NCI-H2107 treated with DMSO at 0.1 percent for 48 hours (cell line): ENCODE measurements around the gene PEAK1.
A peak's percentile ranks its signal among the peaks of the same experiment; 100 is the strongest.
"Not testable (repeated sequence)": the region's sequence is repeated elsewhere in the genome, so short reads cannot be mapped to it uniquely, and the experiment has no call there.

Experiments used
- DNase-seq: peaks from one replicate; lab custom pipeline; 2025; ENCODE audit not compliant: unreplicated experiment; lab: John Stamatoyannopoulos, UW

Gene PEAK1

DNA sequence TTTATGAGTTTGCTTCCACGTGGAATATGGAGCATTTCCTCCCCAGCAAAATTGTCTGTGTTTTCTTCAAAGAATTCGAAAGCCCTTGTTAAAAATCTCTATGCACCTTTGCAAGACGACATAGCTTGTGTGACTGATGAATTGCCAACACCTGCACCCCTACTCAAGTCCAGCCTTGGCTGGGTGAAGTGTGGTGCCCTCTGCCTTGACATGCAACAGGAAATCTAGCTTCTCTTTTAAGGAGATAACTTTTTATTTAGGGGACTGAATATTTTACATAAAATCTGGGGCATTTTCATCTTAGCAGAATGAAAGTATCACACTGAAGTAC lies 1.4 kb upstream of the PEAK1 start:
- no peak for DNase-seq

DNA sequence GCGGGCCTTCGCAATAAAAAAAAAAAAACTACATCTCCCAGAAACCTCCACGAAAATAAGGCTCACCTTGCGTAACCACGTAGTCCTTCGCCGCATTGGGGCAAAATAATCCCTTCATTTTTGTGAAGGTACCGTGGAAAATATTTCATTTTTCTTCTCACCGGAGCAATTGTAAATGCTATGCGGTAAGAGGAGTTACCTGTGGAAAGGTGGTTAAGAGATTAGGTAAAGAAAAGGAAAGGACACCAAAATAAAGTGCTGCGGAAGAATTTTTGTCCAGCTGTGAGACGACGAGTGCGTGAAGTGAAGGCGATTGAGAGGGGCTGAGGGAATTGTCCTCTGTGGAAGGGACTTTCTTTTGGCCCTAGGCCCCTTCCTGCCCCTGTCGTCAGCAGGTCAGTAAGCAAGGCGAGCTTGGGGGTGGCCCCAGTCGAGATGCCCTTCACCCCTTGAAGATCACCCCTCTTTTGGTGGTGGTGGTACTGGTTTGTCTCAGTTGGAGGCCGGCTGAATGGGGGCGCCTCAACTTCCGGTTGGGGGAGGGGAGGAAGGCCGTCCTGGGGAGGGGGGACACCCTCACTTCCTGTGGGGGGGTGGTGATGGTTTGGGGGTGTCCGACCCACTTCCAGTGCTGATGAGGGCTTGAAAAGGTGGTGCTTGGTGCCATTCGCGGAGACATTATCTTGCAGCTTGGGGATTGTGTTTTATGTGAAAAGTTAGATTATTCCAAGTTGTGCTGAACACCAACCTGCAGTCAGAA lies 886 bp upstream of the PEAK1 start, which contains the start of gene HMG20A:
Gene HMG20A, plus strand, starts transcription at position 279 of the 760 bp plus-strand sequence. CDS start 37,520 bp downstream, outside the sequence.
- peak; percentile 82 for DNase-seq

DNA sequence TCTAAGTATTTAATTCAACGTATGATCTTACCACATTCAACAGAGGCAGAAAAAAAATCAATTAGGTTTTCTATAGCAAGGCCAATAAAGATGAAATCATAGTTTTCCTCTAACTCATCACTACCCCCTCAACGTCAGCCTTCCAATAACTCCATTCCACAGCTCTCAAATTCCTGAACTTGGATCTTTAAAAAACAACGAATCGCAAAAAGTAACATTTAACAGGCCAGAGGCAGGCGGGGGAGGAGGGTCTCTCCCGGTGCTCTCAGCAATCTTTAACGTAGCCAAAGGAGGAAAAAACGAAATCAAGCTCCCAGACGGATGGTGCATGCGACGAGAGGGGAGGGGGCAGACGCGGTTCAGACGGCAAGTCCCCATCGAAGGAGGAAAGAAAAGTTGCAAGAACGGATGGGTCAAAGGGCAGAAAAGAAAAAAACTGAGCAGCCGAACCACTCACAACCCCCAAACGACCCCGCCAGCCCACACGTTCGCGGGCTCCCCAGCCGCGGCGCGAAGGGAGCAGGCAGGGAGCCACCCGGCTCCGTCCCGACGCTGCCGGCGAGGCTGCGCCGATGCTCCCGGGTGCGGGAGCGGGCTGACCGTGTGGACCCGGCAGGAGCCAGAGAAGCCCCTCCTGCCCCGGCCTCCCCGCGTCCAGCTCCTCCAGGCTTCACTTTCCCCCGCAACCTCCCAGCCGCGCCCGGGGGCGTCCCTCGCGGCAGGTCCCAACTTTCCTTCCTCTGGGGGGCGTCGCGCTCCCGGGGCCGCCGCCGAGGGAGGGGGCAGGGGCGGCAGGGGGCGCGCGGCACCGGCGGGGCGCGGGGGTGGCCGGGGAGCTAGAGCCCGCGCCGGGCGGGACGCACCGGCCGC lies 703 bp downstream of the PEAK1 start:
- no peak for DNase-seq

DNA sequence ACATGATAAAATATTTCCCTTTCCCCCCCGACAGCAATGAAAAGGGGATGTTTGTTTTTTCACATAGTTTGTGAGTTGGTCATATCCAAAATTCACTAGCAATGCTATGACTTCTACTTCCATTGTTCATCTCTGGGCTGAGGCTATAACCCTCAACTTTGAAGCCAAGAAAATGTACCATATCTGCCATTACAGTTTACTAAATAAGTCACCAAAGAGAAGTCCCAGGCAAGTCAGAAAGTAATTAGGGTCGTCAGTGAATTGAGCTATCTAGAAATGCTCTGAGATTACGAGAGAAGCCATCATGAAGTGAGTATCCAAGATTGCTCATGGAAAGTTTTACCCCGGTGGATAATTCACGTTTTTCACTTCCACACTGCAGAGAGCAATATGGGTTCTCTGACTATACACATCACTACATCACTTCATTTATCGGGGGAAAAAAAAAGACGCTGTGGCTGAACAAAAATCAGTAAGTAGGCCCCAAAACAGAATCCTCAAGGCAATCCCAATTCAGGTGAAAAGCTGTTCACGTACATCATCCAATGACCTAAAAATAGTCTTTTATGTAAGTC lies 1.4 kb downstream of the PEAK1 start:
- no peak for DNase-seq

DNA sequence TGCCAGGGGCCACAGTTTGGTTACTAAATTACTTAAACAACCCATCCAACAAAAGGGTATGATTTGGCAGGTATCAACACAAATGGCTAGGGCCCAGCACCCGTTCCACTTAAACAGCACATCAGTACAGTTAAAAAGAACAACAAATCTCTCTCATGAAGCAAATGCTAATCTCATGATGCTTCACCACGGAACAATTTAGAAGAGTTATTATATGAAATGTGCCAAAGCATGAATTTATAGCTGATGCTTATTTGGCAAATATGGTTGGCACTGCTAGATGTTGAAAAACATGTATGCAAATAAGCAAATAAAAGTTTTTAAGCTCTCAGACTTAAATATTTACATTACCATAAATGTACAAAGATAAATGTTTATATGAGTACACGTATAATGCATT lies 2.3 kb downstream of the PEAK1 start:
- DNase-seq = no peak

DNA sequence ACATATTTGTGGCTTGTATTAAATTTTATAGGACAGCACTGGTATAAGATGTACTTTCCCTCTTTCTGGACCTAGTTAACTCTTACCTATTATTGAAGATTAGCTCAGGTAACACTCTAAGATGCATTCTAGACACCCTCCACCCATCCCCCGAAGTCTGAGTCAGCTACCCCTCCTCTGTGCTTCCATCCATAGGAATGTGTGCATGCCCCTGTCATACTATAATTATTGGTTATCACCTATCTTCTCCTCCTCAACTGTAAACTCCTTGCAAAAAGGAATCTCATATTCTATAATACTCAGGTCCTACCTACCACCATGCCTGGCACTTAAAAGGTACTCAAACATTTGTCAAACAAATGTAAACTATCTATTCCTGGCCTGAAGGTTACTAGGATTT lies 3.0 kb downstream of the PEAK1 start:
- no peak for DNase-seq

DNA sequence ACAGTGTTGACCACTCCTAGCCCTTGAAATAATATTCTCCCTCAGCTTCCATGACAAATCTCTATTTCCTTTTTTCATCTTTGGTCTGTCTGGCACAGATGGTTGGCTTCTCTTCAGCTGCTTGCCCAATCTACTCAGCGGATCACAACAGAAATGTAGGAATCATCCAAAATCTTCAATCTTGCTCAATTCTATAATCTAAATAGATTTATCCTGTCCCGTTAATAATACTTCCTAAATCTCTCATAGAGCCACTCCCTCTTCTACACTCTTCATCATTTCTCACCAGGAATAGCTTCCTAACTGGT lies 3.8 kb downstream of the PEAK1 start:
- DNase-seq = no peak

DNA sequence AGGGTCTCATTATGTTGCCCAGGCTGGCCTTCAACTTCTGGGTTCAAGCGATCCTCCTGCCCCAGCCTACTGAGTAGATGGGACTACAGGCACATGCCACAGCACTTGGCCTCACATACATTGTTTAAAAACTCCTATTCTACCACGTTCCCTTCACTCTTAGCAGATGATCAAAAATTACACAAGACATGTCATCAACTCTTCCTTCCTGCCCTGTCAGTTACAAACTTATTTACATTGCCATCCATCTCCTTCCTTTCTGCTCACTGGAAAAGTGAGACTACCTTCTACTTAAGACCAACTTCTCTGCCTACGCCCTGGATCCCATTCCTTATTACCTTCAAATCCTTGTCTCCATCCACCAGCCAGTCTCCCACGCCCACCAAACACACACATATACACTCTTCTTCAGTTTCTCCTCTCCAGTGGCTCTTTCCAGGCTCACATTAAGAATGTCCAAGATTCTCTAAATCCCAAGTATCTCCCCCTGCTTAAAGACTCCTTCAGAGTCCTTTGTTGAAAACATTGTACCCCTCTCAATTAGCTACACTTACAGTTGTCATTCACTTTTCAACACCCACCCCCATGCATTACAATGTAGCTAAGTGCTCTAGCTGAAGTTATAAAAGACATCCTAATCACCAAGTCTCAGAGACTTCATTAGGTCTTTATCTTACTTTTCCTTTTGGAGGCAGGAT lies 4.3 kb downstream of the PEAK1 start:
- no peak for DNase-seq

DNA sequence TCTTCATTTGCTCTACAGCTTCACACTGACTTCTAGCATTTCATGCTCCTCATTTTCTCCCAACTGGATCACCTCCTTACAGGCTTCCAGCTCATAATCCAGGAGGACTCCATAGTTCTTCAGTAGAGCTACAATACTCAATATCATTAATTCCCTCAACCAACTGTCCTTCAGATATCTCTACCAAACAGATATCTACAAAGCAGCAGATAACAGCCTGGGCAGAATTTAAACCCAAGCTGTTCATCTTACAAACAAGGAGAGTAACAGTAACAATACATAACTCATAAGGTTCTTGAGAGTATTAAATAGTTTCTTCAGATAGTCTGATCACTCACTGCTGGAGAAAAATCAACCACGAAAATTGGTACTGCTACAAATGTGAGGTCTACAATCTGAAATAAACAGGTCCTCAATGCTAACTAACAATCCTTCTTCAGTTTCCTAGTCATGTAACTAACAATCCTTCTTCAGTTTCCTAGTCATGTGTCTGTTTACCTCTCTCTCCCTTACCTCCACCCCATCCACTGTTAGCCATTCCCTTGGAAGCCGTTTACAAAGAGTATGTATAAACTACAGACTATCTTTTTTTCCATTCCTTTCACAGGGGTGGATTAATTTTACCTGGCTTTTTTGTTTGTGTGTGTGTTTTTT lies 5.0 kb downstream of the PEAK1 start:
- no peak for DNase-seq

DNA sequence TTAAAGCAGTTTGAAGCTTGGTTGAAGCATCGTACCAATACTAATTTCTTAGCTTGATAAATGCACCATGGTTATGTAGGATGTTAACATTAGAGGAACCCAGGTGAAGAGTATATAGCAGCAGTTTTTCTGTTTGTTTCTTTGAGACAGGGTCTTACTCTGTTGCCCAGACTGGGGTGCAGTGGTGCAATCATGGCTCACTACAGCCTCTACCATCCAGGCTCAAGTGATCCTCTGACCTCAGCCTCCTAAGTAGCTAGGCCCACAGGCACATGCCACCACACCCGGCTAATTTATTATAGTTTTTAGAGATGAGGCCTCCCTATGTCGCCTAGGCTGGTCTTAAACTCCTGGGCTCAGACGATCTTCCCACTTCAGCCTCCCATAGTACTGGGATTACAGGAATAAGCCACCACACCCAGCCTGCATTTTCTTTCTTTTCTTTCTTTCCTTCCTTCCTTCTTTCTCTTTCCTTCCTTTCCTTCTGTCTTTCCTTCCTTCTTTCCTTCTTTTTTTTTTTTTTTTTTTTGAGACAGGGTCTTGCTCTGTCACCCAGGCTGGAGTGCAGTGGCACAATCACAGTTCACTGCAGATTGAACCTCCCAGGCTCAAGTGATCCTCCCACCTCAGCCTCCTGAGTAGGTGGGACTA lies 6.1 kb downstream of the PEAK1 start:
- no peak for DNase-seq

DNA sequence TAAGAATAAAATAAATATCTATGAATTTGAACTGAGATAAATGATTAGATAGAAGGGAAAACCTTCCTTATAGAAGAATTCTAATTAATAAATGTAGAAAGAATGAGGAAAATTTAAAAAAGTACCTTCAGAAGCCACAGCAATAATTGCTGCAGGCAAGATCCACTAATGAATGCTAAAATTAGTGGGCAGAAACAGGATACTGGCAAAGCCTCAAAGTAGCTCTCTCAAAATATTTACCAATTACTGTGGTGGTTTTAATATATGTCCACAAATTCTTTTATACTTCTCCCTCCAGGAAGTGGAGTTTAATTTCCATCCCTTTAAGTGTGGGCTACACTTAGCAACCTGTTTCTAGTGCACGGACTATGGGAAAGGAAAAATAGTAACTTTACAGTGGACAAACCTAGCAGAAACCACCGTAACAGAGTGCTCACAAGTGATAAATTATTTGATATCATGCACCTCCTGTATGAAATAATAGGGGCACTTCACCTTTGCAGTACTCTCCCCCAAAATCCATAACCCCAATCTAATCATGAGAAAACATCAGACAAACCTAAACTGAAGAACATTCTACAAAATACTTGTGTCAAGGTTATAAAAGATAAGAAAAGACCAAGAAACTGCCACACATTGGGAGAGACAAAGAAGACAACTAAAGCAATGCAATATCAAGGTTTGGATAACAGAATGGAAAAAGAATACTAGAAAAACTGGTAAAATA lies 6.8 kb downstream of the PEAK1 start:
- no peak for DNase-seq

DNA sequence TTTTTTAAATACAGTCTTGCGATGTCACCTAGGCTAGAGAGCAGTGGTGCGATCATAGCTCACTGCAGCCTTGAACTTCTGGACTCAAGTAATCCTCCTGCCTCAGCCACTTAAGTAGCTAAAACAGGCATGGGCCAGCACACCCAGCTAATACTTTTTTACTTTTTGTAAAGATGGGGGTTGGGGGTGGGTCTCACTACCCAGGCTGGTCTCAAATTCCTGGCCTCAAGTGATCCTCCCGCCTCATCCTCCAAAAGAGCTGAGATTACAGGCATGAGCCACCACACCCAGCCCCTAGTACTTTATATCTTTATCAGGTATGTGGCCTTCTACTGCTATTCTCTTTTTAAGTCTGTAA lies 8.3 kb downstream of the PEAK1 start:
- no peak for DNase-seq

DNA sequence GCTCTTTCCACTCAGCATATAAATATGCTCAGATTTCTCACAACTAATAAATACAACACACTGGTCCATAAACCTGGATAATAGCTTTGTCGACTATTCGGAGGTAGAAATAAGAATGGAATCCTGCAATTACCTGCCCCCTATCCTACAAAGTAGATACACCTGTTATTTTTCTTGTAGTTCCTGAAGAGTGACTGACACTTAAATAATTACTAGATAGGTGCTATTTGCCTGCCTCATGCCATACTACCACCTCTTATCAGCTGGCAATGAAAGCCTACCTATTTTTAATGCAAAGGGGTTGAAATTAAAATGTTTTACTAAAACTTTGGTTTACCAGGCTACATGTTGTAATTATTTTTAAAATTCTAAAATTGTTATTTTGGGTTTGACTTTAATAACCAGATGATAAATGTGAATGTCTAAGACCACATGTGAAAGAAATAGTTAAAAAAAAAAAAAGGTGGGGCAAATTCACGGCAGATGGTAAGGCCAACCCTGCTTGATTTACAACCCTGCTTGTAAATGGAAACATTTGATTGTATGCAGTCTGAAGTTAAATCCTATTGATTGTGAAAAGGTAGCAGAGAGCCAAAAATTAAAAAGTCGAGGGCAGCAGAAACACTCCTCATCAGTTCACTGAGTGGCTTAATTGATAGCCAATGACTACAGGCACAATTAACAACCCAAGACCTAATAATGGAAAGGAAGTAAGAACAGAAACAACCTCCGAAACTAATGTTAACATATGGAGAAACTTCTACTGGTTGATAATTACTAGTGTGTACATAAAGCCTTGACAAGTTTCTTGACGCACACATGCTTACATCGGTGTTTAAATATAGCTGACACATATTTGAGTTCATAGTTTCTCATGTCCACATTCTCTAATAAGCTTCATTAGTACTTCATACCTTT lies 8.9 kb downstream of the PEAK1 start:
- DNase-seq = no peak

DNA sequence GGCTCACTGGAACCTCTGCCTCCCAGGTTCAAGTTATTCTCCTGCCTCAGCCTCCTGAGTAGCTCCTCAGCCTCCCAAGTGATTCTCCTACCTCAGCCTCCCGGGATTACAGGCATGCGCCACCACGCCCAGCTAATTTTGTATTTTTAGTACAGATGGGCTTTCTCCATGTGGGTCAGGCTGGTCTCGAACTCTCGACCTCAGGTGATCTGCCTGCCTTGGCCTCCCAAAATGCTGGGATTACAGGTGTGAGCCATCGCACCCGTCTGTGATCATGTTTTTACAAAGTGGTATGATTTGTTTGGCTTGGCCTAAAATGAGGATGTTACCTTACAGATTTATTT lies 9.8 kb downstream of the PEAK1 start:
- not testable (repeated sequence) for DNase-seq

DNA sequence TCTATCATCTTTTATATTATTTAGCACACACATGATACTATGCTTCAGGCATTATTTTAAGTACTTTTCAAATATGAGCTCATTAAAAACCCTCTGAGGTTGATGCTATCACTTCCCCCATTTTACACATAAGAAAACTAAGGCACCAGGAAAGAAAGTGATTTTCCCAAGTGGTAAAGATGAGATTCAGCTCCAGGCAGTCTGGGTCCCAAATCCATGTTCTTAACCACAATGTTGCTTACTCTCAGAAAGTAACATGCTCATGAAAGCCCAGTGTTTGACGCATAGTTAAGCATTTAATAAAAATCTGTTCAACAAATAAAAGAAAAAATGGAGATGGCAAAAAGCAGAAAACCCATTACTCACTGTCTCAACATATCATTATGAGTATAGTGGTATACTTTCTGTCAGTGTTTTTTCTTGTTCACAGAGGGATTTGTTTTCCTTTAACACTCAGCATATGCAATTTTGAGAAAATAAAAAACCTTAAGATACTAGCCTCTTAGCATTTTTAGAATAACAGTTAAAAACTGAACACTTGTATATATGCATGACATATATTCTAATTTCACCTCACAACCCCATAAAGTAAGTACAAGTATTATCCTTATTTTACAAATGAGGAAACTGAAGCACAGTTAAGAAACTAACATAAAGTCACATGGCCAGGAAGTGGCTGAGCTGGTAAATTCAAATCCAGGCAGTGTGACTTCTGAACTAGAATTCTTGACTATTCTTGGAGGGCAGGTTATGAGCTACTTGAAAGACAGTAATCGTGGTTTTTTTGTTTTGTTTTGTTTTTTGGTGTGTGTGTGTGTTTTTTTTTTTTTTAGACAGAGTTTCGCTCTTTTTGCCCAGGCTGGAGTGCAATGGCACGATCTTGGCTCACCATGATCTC lies 10.4 kb downstream of the PEAK1 start:
- DNase-seq = no peak

DNA sequence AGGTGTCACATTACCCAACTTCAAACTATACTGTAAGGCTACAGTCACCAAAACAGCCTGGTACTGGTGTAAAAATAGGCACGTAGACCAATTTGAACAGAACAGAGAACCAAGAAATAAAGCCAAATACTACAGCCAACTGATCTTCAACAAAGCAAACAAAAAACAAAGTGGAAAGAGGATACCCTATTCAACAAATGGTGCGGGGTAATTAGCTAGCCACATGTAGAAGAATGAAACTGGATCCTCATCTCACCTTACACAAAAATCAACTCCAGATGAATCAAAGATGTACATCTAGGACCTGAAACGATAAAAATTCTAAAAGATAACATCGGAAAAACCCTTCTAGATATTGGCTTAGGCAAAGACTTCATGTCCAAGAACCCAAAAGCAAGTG lies 13.1 kb downstream of the PEAK1 start:
- DNase-seq = no peak

DNA sequence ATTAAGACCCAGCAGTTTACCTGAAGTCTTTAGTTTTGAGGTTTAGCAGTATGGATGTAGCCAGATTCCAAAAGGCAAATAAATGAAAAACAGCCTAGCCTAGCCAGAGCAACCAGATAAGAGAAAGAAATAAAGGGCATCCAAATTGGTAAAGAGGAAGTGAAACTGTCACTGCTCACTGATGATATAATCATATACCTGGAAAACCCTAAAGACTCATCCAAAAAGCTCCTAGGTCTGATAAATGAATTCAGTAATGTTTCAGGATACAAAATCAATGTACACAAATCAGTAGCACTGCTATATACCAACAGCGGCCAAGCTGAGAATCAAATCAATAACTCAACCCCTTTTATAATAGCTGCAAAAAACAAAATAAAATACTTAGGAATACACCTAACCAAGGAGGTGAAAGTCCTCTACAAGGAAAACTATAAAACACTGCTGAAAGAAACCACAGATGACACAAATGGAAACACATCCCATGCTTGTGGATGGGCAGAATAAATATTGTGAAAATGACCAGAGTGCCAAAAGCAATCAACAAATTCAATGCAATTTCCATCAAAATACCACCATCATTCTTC lies 13.6 kb downstream of the PEAK1 start:
- not testable (repeated sequence) for DNase-seq
